Neural cell (in vitro differentiated cells): Measurements from ENCODE around the gene ERC2. TPM values are rescaled to one million over a fixed set of nuclear protein-coding genes. Genes with fewer than 3 reads are reported as not detected.

Experiments
- H2AFZ ChIP-seq: fragments of 200-600, 300-800 bp; sonication (generic), shearing (Covaris generic); 2 replicates; pipeline ENCODE4 v1.6.0; 2014; ENCODE audit warnings: low read depth, mild to moderate bottlenecking, antibody characterized with exemption, low read length, moderate library complexity
- H3F3A ChIP-seq: fragments of 200-600 bp; shearing (Covaris generic); 2 replicates; pipeline ENCODE4 v1.6.1; 2016; ENCODE audit warnings: mild to moderate bottlenecking, moderate library complexity, mixed read lengths, antibody characterized with exemption, low read length; ENCODE audit not compliant: insufficient read depth, poor library complexity, severe bottlenecking
- H3K27ac ChIP-seq: fragments of 200-600, 300-800 bp; sonication (generic), shearing (Covaris generic); 2 replicates; pipeline ENCODE4 v1.5.1; 2014; ENCODE audit warnings: mild to moderate bottlenecking, low read length, moderate library complexity
- H3K27me3 ChIP-seq: fragments of 300-800, 200-600 bp; sonication (generic), shearing (Covaris generic); 2 replicates; pipeline ENCODE4 v1.6.0; 2014; ENCODE audit warnings: mild to moderate bottlenecking, low read depth, low read length, moderate library complexity; ENCODE audit not compliant: insufficient read depth
- H3K36me3 ChIP-seq: fragments of 300-800, 200-600 bp; sonication (generic), shearing (Covaris generic); 2 replicates; pipeline ENCODE4 v1.5.1; 2014; ENCODE audit warnings: mild to moderate bottlenecking, antibody characterized with exemption, low read length, moderate library complexity; ENCODE audit not compliant: insufficient read depth
- H3K4me2 ChIP-seq: fragments of 300-800, 200-600 bp; sonication (generic), shearing (Covaris generic); 2 replicates; pipeline ENCODE4 v1.6.0; 2014; ENCODE audit warnings: mild to moderate bottlenecking, low read length
- H3K4me3 ChIP-seq: fragments of 300-800, 200-600 bp; sonication (generic), shearing (Covaris generic); 2 replicates; pipeline ENCODE4 v1.5.1; 2014; ENCODE audit warnings: mild to moderate bottlenecking, low read length, moderate library complexity
- H3K79me2 ChIP-seq: fragments of 200-600 bp; shearing (Covaris generic); replicated peaks from 2 replicates; pipeline ENCODE4 v1.6.0; 2014; ENCODE audit warnings: mild to moderate bottlenecking, low read length, moderate library complexity; ENCODE audit not compliant: insufficient read depth
- H3K9ac ChIP-seq: fragments of 300-800, 200-600 bp; sonication (generic), shearing (Covaris generic); 2 replicates; pipeline ENCODE4 v1.6.1; 2016; ENCODE audit warnings: mild to moderate bottlenecking, low read length, mixed read lengths
- H3K9me2 ChIP-seq: fragments of 200-600 bp; shearing (Covaris generic); 2 replicates; pipeline ENCODE4 v1.6.1; 2016; ENCODE audit warnings: mild to moderate bottlenecking, low read length, mixed read lengths; ENCODE audit not compliant: insufficient read depth
- H3K9me3 ChIP-seq: fragments of 200-600, 300-800 bp; sonication (generic), shearing (Covaris generic); 2 replicates; pipeline ENCODE4 v1.6.1; 2016; ENCODE audit warnings: mild to moderate bottlenecking, mixed run types, low read length, moderate library complexity, mixed read lengths
- H4K20me1 ChIP-seq: fragments of 200-600 bp; shearing (Covaris generic); 2 replicates; pipeline ENCODE4 v1.6.1; 2016; ENCODE audit warnings: mild to moderate bottlenecking, mixed run types; ENCODE audit not compliant: insufficient read depth
- CTCF ChIP-seq: fragments of 450-650 bp; IDR thresholded peaks from 2 replicates; pipeline ENCODE4 v1.5.1; 2014; ENCODE audit warnings: antibody characterized with exemption, mild to moderate bottlenecking, moderate library complexity; ENCODE audit not compliant: poor library complexity, severe bottlenecking
- EP300 ChIP-seq: fragments of 450-650 bp; conservative IDR thresholded peaks from 2 replicates; pipeline ENCODE4 v1.6.1; 2014; ENCODE audit warnings: antibody characterized with exemption, mild to moderate bottlenecking, moderate library complexity; ENCODE audit not compliant: poor library complexity, severe bottlenecking
- EZH2 ChIP-seq: fragments of 200-600, 300-800 bp; shearing (Covaris generic), sonication (generic); IDR thresholded peaks from 2 replicates; pipeline ENCODE4 v1.6.1; 2014; ENCODE audit warnings: antibody characterized with exemption, low read length, borderline replicate concordance, mild to moderate bottlenecking; ENCODE audit not compliant: insufficient read depth, poor library complexity, severe bottlenecking
- MXI1 ChIP-seq: fragments of 450-650 bp; conservative IDR thresholded peaks from 2 replicates; pipeline ENCODE4 v1.6.1; 2014; ENCODE audit warnings: antibody characterized with exemption, mild to moderate bottlenecking; ENCODE audit not compliant: poor library complexity, severe bottlenecking
- POLR2AphosphoS5 ChIP-seq: IDR thresholded peaks from 2 replicates; pipeline ENCODE4 v1.6.1; 2012
- RAD21 ChIP-seq: fragments of 450-650 bp; conservative IDR thresholded peaks from 2 replicates; pipeline ENCODE4 v1.6.1; 2014; ENCODE audit warnings: antibody characterized with exemption, mild to moderate bottlenecking, moderate library complexity
- REST ChIP-seq: IDR thresholded peaks from 2 replicates; pipeline ENCODE4 v1.6.1; 2012; ENCODE audit warnings: borderline replicate concordance
- SMC3 ChIP-seq: fragments of 450-650 bp; conservative IDR thresholded peaks from 2 replicates; pipeline ENCODE4 v1.6.1; 2014; ENCODE audit warnings: antibody characterized with exemption, mild to moderate bottlenecking, moderate library complexity; ENCODE audit not compliant: poor library complexity
- TAF1 ChIP-seq: IDR thresholded peaks from 2 replicates; pipeline ENCODE4 v1.6.1; 2012; ENCODE audit warnings: low read depth
- polyA plus RNA-seq: library from polyadenylated mRNA; depleted of rRNA; stranded (reverse); fragments of >200 nt; gene quantifications from 2 replicates; pipeline ENCODE4 v1.2.3, GENCODE V29; 2014

Gene ERC2
- polyA plus RNA-seq, 1 donor from 2014 or later: 60.4 TPM

GRCh38 chr3:55718521-55718921, 749.7 kb downstream of the ERC2 start:
- Histone ChIP-seq H3K4me2 (no peak overlapping the region), H3K9ac (no peak overlapping the region)

GRCh38 chr3:55718074-55718473, 750.2 kb downstream of the ERC2 start:
- Histone ChIP-seq H2AFZ (no peak overlapping the region), H3K79me2 (no peaks in the 10 kb centered on the region), H3K9ac (no peak overlapping the region), H3K27ac (no peak overlapping the region), H3K27me3 (no peaks in the 10 kb centered on the region), H3K9me3 (no peaks in the 10 kb centered on the region), H3K4me3 (no peak overlapping the region), H4K20me1 (no peaks in the 10 kb centered on the region), H3K36me3 (no peaks in the 10 kb centered on the region), H3K9me2 (no peaks in the 10 kb centered on the region), H3F3A (no peaks in the 10 kb centered on the region), H3K4me2 (no peak overlapping the region)
- TF ChIP-seq EP300 (no peak), POLR2AphosphoS5 (no peak), SMC3 (no peak), CTCF (no peak), EZH2 (no peak), RAD21 (no peak)

More at GRCh38 chr3:55718521-55718921, 749.7 kb downstream of the ERC2 start:
- Histone ChIP-seq H3K79me2 (no peaks in the 10 kb centered on the region), H3K36me3 (no peaks in the 10 kb centered on the region), H3K27ac (no peak overlapping the region), H3K9me2 (no peaks in the 10 kb centered on the region), H3K27me3 (no peaks in the 10 kb centered on the region), H3F3A (no peaks in the 10 kb centered on the region), H3K9me3 (no peaks in the 10 kb centered on the region), H4K20me1 (no peaks in the 10 kb centered on the region), H2AFZ (no peak overlapping the region), H3K4me3 (no peak overlapping the region)
- TF ChIP-seq SMC3: no peak
- TF ChIP-seq MXI1: no peak
- TF ChIP-seq EZH2: no peak
- no peak for TF ChIP-seq POLR2AphosphoS5
- no peak for TF ChIP-seq CTCF
- no peak for TF ChIP-seq EP300
- TF ChIP-seq TAF1: no peak
- no peak for TF ChIP-seq REST
- no peak for TF ChIP-seq RAD21
